Measurements from ENCODE around the gene FYB1. TPM values are rescaled to one million over a fixed set of nuclear protein-coding genes. Genes with fewer than 3 reads are reported as not detected.

Gene FYB1
- total RNA-seq, 1 experiment from 2014 or later, result 0.42 TPM

GRCh38 chr5:39058178-39058921, 161.0 kb downstream of the FYB1 start:
- Histone ChIP-seq H3K27me3 (ENCODE audit: insufficient read depth, low read length) (no peaks in the 10 kb centered on the region), H4K20me1 (ENCODE audit: insufficient read depth) (no peaks in the 10 kb centered on the region), H3K36me3 (ENCODE audit: control insufficient read depth in 1 of 2, insufficient read depth in 2 of 2, low read length in 2 of 2) (no peaks in the 10 kb centered on the region), H3K9me2 (ENCODE audit: insufficient read depth) (no peaks in the 10 kb centered on the region), H3K9ac (ENCODE audit: low read length) (no peak overlapping the region), H3K4me2 (ENCODE audit: low read length) (no peak overlapping the region), H3K4me3 (replicated peaks in 1 of 2; ENCODE audit: low read depth in 1 of 2, low read length in 2 of 2) (no peak overlapping the region), H3K4me1 (ENCODE audit: control insufficient read depth in 1 of 2, insufficient read depth in 2 of 2, low read length in 2 of 2) (no peaks in the 10 kb centered on the region), H2AFZ (ENCODE audit: low read depth, low read length, poor library complexity, severe bottlenecking) (no peak overlapping the region), H3K9me3 (ENCODE audit: control insufficient read depth in 1 of 2, insufficient read depth in 1 of 2, low read depth in 1 of 2, low read length in 2 of 2) (no peaks in the 10 kb centered on the region), H3K79me2 (ENCODE audit: insufficient read depth, low read length) (peaks cover 32% of the 10 kb centered on the region), H3K27ac (ENCODE audit: low read depth, low read length) (no peak overlapping the region)
- ChIA-PET CTCF (no interaction called here), RAD21 (ENCODE audit: low non-redundant PET in 1 of 2, low total read pairs in 2 of 2, uncharacterized antibody in 2 of 2, unreplicated experiment in 2 of 2) (no interaction called here), POLR2A (no interaction called here)
- no TSS peak for BruUV-seq (replicated peaks)
- intact Hi-C loops (cut with micrococcal nuclease), result no loop called here
- DNase-seq (ENCODE audit: low read depth, low spot score) (no peak), ATAC-seq (no peak)
- TF ChIP-seq CBX3 (IDR thresholded peaks at IDR 0.05; ENCODE audit: low read depth) (no peak), JUND (IDR thresholded peaks at IDR 0.05) (no peak), CEBPB (IDR thresholded peaks at IDR 0.05; ENCODE audit: low read depth) (no peak), YY1 (IDR thresholded peaks at IDR 0.05; ENCODE audit: extremely low read depth, insufficient replicate concordance, low read depth, low read length) (no peak), SP1 (IDR thresholded peaks at IDR 0.05; ENCODE audit: low read depth) (no peak), POLR2AphosphoS5 (IDR thresholded peaks at IDR 0.05; ENCODE audit: low read depth, low read length) (no peak), ZNF274 (IDR thresholded peaks at IDR 0.05; ENCODE audit: low read depth, low read length) (no peak), SIN3A (IDR thresholded peaks at IDR 0.05; ENCODE audit: low read depth) (no peak), ZFX (IDR thresholded peaks at IDR 0.05) (no peak), ATF3 (IDR thresholded peaks at IDR 0.05) (no peak), RAD21 (IDR thresholded peaks at IDR 0.05; ENCODE audit: low read depth) (no peak), ZBTB33 (IDR thresholded peaks at IDR 0.05; ENCODE audit: extremely low read depth, insufficient replicate concordance, low read length) (no peak), CTCF (IDR thresholded peaks at IDR 0.05 in 2 of 3, conservative IDR thresholded peaks at IDR 0.05 in 1 of 3; ENCODE audit: borderline replicate concordance in 1 of 3, insufficient read depth in 1 of 3, low read depth in 2 of 3, low read length in 2 of 3) (no peak), EZH2phosphoT487 (IDR thresholded peaks at IDR 0.05; ENCODE audit: borderline replicate concordance) (no peak), ELF1 (IDR thresholded peaks at IDR 0.05; ENCODE audit: borderline replicate concordance, low read depth) (no peak), EZH2 (IDR thresholded peaks at IDR 0.05) (no peak), POLR2A (IDR thresholded peaks at IDR 0.05; ENCODE audit: borderline replicate concordance, extremely low read depth, insufficient read depth, insufficient read length) (no peak), FOSL1 (IDR thresholded peaks at IDR 0.05; ENCODE audit: low read depth) (no peak)

Data from HCT116 (cell line).